Measurements from ENCODE around the gene ZNF670.
"Not testable (repeated sequence)": the region's sequence is repeated elsewhere in the genome, so short reads cannot be mapped to it uniquely, and the experiment has no call there.

ZNF670 gene

DNA sequence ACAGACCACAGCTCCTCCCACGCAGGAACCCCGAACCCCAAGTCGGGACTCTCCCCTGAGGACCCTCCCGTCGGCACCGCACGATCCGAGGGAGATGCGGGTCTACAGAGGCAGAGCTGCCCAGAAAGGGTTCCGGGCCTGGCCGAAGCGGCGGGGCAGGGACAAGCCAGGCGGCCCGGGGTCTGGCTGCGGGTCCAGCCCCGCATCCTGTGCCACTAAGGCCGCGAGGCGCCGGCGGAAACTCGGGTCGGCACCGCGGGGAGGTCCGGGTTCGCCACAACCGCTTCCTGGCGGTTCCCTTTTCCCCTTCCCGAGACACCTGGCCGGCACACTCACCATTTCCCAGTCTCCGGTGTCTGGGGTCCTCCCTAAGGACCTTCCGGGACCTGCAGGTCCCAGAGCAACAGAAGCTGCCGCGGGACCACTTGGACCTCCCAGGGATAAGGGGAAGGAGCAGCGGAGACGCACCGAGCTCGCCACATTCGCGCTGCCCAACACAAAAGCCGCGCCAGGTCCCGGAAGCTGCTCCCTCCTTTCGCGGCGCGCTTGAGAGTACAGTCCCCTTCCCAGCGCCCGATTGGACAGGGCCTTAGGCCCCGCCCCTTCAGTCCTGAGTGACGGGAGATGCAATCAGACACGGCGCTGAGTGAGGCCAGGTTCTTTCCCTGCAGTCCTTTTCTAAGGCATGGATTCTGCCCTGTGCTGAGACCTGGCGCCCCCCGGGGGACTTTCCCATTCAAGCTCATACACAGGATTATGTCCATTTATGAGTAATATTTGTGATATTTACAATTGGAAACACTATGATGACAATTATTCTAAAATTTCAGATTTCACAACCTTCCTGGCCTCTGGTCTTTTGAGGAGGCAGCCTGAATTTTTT is at the start of gene ZNF670:
Gene ZNF670, minus strand, starts transcription at position 554 of the 883 bp plus-strand sequence. Its CDS starts 215 bp downstream, at position 339.
- peak; percentile 87 for DNase-seq (ENCODE audit: low spot score)

GRCh38 chr1:247127519-247128282 is 49.1 kb upstream of the ZNF670 start:
- DNase-seq (ENCODE audit: low spot score) = not testable (repeated sequence)

- not testable (repeated sequence) for DNase-seq (ENCODE audit: low spot score)
Observed at GRCh38 chr1:247126601-247127000, 48.0 kb upstream of the ZNF670 start.

GRCh38 chr1:247126166-247126565 is 47.6 kb upstream of the ZNF670 start:
- not testable (repeated sequence) for DNase-seq (ENCODE audit: low spot score)

DNA sequence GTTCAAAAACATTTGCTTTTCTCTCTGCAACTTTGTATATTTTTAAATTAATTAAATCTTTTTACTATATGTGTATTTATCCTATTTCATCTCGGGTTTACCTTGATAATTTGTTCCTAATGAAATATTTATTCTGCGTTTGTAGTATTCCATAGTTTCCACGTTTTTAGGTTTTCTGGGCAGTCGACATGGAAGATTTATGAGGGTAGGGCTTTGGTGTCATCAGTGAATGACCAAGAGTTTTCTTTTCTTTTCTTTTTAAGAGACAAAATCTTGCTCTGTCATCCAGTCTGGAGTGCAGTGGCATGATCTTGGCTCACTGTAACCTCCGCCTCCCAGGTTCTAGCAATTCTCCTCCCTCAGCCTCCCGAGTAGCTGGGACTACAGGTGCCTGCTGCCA is 42.8 kb upstream of the ZNF670 start:
- no peak for DNase-seq (ENCODE audit: low spot score)

GRCh38 chr1:247120408-247120668 is 41.7 kb upstream of the ZNF670 start:
- DNase-seq (ENCODE audit: low spot score) = not testable (repeated sequence)

DNA sequence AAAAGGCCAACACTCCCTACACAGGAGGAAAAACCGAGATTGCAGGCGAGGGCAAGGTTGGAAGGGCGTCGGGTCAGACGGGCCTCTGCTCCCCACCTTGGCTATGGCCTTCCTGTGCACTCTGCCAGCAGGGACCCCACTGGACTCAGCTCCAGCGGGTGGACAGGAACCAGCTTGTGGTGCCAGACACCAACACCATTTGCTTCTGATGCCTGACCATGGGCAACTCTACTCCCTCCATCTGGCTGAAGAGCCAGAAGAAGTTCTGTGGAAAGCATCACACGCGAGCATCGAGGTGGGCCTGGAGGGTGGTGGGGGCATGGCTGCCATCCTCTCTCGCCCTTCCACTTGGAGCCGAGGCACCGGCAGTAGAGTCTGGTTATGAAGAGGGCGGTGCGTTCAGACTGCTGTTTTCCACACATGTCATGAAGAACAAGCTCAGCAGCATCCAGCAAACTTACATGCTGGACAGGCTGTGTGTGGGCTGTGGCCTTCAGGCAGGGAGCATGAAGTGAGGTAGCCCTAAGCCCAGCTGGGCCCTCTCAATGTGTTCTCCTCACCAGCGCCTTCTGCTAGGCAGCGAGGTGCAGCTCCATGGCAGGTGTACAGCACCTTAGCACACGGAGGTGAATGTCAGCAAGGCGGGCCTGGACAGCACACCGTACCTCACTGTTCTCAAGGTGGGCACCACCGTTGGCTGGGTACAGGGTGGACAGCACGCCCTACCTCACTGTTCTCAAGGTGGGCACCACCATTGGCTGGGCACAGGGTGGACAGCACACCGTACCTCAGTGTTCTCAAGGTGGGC is 41.2 kb upstream of the ZNF670 start:
- no peak for DNase-seq (ENCODE audit: low spot score)

GRCh38 chr1:247118946-247119446 is 40.4 kb upstream of the ZNF670 start:
- no peak for DNase-seq (ENCODE audit: low spot score)

- DNase-seq (ENCODE audit: low spot score) = no peak
Observed at GRCh38 chr1:247115545-247115944, 36.9 kb upstream of the ZNF670 start.

- no peak for DNase-seq (ENCODE audit: low spot score)
Observed at GRCh38 chr1:247115141-247115510, 36.5 kb upstream of the ZNF670 start.

GRCh38 chr1:247114351-247115140 is 35.9 kb upstream of the ZNF670 start:
- DNase-seq (ENCODE audit: low spot score) = no peak

DNA sequence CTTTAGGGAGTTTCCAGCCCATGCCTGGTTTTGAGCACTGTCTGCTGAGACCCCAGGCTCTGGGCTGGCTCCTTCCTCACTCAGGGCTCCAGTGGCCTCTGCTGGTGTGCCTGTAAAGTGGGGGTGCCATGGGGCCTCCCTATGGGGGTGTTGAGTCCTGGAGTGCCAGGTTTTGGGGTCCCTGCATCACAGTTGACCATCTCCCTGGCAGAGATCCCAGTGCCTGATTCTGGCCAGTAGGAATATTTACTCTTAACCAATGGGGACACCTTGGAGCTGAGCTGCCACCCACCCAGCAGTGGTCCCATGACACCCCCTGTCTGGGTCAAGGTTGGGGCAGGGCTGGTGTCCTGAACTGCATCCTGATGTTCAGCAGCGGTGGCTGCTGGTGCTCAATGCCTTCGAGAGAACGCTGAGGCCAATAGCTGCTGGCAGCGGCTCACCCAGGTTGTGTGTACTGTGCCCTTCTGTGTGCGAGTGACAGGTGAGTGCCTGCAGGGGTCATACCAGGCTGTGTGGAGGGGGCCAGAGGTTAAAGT is 35.2 kb upstream of the ZNF670 start:
- no peak for DNase-seq (ENCODE audit: low spot score)

DNA sequence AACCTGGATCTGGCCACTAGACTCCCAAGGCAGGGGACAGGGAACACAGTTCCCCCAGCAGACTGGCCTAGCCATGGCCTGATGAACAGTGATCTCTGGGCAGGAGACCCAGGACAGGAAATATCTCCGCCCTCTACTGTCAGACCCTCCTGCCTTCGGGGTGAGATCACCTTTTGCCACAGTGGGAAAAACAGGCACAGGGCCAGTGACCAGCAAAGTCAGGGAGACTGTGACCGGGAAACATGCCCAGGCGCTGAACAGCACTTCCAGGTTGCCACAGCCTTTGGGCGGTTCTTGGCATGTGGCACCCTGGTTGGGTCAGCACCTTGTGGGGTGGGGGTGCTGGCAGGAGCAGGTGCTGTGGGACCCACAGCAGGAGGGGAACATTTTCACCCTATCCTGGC is 34.5 kb upstream of the ZNF670 start:
- DNase-seq (ENCODE audit: low spot score) = no peak

DNA sequence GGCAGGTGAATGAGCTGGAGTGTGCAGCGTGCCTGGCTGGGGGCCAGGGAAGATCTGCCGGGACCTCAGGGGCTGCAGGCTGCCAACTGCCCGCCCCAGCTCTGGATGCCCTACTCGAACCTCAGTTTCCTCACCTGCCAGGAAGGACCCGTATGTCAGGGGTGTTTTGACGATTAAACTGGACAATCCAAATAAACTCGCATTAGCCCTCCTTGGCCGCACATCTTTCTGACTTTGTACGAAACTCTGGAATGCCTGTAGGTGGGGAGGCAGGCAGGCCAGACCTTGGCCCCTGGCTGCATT is 33.8 kb upstream of the ZNF670 start:
- DNase-seq (ENCODE audit: low spot score) = no peak

DNA sequence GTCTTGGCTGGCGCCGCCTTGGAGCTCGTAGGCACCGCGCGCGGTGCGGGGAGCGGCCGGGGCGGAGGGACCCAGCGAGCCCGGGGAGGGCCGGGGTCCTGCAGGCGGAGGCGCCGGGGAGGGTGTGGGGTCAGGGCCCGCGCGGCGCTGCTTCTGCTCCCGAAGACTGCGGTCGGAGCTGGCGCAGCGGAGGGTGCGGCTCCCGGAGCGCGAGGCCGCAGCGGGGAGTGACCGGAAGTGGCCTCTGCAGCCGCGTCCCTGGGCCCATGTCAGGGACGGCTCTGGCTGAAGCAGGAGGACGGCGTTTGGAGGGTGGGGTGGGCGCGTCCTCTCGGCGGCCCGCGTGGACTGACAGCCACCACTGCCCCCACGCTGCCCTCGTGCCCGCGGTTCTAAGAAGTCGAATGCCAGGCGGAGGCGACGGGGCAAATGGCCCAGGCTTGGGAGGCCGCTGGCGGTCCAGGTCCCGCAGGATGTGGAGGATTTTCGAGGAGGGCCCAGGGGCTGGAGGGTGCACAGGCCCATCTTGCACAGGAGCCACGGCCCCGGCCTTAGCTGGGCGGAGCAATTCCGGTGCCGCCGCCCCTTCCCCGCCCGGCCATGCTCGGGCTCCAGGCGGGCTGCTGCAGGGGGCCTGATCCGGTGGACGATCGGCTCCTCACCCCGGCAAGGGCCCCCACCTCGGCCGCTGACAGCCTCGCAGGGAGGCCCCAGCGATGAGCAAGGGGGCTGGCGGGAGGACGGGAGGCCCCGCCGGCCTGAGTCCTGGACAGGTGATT is 33.3 kb upstream of the ZNF670 start:
- peak; percentile 41 for DNase-seq (ENCODE audit: low spot score)

GRCh38 chr1:247111259-247111699 is 32.7 kb upstream of the ZNF670 start:
- no peak for DNase-seq (ENCODE audit: low spot score)

DNA sequence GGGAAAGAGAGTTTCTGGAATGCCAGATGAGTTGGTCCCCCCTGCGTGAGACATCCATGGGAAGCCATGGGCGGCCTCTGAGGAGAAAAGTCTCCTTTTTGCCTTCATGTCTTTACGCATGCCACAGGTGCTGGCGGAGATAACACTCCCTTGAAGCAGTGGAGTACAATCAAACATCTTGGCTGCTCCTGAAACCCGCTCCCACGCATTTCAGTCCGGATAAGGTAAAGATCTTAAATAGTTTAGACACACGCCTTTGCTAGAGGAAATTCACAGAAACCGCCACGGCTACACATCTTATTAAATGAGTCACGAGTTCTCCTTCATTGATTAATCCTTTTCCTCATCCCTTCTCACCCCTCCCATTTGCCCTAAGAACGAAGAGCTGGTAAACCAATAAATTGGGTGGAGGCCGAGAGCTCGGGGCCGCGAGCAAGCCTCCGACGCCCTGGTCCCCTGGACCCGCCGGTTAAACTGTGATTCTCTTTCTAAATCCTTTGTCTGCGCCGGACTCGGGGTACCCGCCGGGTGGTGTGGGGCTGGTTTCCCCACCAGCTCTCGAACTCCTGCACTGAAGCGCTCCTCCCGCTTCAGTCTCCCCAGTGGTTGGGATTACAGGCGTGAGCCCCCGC is 32.1 kb upstream of the ZNF670 start:
- no peak for DNase-seq (ENCODE audit: low spot score)

DNA sequence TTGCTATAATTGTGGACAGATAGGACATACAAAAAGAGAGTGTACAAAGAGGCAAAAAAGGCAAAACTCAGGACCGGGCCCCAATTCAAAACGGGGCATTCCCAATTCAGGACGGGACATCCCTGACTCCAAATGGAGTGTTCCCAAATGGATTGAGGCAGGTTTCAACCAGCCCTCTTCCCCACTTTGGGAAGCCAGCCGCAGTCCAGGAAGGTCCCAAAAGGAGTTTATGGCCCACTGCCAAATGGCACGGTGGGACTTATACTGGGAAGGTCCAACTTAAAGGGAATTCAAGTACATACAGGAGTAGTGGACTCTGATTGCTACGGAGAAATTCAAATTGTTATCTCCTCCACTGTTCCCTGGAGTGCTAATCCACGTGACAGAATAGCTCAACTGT is 29.1 kb upstream of the ZNF670 start:
- no peak for DNase-seq (ENCODE audit: low spot score)

DNA sequence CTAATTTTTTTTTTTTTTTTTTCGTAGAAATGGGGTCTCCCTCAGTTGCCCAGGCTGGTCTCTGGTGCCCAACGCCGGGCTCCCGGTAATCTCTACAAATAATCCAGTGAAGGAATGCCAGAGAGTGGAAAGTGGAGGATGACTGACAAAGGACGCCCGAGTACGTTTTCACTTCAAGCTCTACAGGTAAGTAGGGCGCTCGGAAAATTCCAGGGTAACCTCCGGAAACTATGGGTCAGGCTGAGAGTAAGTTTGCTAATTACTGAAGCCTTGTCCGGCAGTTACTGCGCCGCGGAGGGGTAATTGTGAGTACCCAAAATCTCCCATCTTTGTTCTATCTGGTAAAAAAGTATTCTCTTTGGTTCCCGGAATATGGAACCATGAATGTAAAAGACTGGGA is 27.4 kb upstream of the ZNF670 start:
- no peak for DNase-seq (ENCODE audit: low spot score)

GRCh38 chr1:247104965-247105364 is 26.4 kb upstream of the ZNF670 start:
- DNase-seq (ENCODE audit: low spot score) = no peak

Measured in kidney capillary endothelial cell (primary cell).